Prostate gland (tissue), 2 donors: ENCODE results near the gene KCNK5.

ENCODE experiments used
- CTCF ChIP-seq, 4 experiments: fragments of 200-600 bp in 2 of 4; fragments of 450-650 bp in 2 of 4; sonication (generic) in 2 of 4; IDR thresholded peaks; 1 replicate in 3 of 4; 2 replicates in 1 of 4; pipeline ENCODE4 v1.5.1; 2016 to 2019; ENCODE audit warnings: antibody characterized with exemption in 4 of 4, mild to moderate bottlenecking in 2 of 4, moderate library complexity in 2 of 4
- POLR2A ChIP-seq: fragments of 450-650 bp; IDR thresholded peaks from one replicate; pipeline ENCODE4 v1.6.1; 2016; ENCODE audit warnings: antibody characterized with exemption, mild to moderate bottlenecking

GRCh38 chr6:39193201-39193791 lies 36.0 kb downstream of the KCNK5 start:
- TF ChIP-seq CTCF (IDR thresholded peaks at IDR 0.05) (no peak), POLR2A (no peak)
